Astrocyte of the spinal cord (primary cell): ENCODE results near the gene FHIT.

Experiments used
- DNase-seq: peaks from one replicate; pipeline ENCODE4 v3.0.0; 2011; ENCODE audit warnings: low read depth, low spot score
- H3K4me3 ChIP-seq: 2 replicates; pipeline ENCODE4 v1.5.1; 2011; ENCODE audit warnings: low read depth, mild to moderate bottlenecking, low read length, moderate library complexity
- CTCF ChIP-seq: IDR thresholded peaks from 2 replicates; pipeline ENCODE4 v1.5.1; 2012; ENCODE audit warnings: low read depth, mild to moderate bottlenecking, low read length, inconsistent platforms
- in situ Hi-C: cut with HindIII; loops from 2 replicates; pipeline ENCODE4 v1.10.0; 2017; ENCODE audit warnings: low sequenced_read_pairs

Gene FHIT

DNA sequence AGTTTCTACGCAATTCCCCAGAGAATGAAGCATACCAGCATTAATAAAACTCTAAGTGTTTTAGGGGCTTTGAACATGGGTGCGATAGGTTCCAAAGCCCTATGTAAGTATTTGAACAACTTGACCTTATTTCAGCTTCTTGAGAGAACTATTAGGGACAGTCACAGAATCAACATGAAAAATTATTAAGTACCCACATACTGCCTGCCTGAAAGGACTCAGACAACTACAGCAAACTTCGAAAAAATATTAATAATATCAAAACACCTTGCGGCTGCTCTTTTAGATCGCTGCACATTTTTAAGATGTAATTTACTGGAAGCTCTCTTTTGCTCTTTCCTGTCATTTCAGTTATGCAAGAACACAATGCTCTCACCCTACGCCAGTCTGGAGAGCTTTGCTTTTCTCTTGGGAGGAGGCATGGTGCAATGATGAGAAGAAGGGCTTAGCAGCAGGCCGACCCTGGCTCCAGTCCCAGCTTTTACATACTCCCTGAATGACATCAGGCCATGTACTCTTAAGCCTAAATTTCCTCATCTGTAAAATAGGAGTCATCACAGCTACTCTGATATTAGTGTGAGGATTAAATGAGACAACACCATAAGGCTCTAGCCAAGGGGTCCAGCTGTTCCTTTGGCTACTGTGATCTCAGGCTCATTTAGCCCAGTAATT lies 640.7 kb downstream of the FHIT start:
- no peak for TF ChIP-seq CTCF
- peak; percentile 27 for DNase-seq
- H3K4me3 ChIP-seq, result no peak overlapping the region
- in situ Hi-C loops, result no loop called here

GRCh38 chr3:60609446-60609845 lies 641.8 kb downstream of the FHIT start:
- TF ChIP-seq CTCF, result no peak
- DNase-seq, result peak; percentile 20
- in situ Hi-C loops, result no loop called here
- H3K4me3 ChIP-seq, result no peak overlapping the region

DNA sequence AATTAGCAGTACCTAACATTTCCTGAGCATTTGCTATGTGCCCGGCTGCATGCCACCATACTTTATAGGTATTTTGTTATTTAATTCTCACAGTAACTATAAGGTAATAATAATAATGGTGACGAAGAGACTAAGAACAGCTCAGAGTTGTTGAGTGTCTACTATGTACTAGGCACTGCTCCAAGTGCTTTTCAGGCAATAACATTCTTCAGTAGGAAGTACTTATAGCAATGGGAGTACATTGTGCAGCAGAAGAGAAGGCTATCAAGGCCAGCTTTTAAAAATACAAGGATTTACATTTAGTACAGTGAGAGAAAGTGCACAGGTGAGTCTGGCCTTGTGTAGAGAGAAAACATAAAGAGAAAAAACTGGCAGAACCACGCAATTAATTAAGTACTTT lies 647.4 kb downstream of the FHIT start:
- in situ Hi-C loops, result no loop called here
- TF ChIP-seq CTCF, result no peak
- no peak for DNase-seq
- H3K4me3 ChIP-seq, result no peak overlapping the region

GRCh38 chr3:60600848-60601247 lies 650.4 kb downstream of the FHIT start:
- in situ Hi-C loops, result no loop called here
- no peak for DNase-seq
- no peak for TF ChIP-seq CTCF
- H3K4me3 ChIP-seq, result no peak overlapping the region

DNA sequence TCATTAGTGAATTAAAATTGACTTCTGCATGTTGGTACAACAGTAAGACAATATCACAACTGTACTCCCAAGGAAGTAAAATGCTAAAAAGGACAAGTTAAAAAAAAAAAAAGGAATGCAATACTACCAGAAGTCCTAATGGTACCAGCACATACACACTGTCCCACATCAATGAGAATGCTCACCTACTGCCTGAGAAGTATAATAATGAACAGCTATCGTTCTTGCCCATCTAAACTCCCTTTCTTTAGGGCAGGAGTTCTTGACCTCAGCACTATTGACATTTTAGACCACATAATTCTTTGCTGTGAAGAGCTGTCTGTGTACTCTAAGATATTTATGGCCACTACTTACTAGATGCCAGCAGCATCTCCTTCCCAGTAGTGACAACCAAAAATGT lies 651.7 kb downstream of the FHIT start:
- no peak for DNase-seq
- no peak overlapping the region for H3K4me3 ChIP-seq
- in situ Hi-C loops, result no loop called here
- no peak for TF ChIP-seq CTCF

GRCh38 chr3:60598671-60599070 lies 652.6 kb downstream of the FHIT start:
- no peak for DNase-seq
- in situ Hi-C loops, result no loop called here
- no peak for TF ChIP-seq CTCF
- no peak overlapping the region for H3K4me3 ChIP-seq
